ENCODE data around the gene COL27A1.
A peak's percentile ranks its signal among the peaks of the same experiment; 100 is the strongest.

COL27A1 gene

DNA sequence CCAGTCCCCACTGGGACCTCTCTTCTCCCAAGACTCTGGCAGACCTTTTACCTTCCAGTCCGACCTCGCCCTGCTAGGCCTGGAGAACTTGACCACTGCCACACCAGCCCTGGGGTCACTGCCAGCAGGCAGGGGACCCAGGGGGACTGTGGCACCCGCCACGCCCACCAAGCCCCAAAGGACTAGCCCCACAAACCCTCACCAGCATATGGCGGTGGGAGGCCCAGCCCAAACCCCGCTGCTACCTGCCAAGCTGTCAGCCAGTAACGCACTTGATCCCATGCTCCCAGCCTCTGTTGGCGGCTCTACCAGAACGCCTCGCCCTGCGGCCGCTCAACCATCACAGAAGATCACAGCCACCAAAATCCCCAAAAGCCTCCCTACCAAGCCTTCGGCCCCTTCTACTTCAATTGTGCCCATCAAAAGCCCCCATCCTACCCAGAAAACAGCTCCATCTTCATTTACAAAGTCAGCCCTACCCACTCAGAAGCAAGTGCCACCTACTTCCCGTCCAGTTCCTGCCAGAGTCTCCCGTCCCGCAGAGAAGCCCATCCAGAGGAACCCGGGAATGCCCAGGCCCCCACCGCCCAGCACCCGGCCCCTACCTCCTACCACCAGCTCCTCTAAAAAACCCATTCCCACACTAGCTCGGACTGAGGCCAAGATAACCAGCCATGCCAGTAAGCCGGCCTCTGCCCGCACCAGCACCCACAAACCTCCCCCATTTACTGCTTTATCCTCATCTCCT, 13.1 kb downstream of the COL27A1 start:
- DNase-seq (ENCODE audit: low spot score): no peak

DNA sequence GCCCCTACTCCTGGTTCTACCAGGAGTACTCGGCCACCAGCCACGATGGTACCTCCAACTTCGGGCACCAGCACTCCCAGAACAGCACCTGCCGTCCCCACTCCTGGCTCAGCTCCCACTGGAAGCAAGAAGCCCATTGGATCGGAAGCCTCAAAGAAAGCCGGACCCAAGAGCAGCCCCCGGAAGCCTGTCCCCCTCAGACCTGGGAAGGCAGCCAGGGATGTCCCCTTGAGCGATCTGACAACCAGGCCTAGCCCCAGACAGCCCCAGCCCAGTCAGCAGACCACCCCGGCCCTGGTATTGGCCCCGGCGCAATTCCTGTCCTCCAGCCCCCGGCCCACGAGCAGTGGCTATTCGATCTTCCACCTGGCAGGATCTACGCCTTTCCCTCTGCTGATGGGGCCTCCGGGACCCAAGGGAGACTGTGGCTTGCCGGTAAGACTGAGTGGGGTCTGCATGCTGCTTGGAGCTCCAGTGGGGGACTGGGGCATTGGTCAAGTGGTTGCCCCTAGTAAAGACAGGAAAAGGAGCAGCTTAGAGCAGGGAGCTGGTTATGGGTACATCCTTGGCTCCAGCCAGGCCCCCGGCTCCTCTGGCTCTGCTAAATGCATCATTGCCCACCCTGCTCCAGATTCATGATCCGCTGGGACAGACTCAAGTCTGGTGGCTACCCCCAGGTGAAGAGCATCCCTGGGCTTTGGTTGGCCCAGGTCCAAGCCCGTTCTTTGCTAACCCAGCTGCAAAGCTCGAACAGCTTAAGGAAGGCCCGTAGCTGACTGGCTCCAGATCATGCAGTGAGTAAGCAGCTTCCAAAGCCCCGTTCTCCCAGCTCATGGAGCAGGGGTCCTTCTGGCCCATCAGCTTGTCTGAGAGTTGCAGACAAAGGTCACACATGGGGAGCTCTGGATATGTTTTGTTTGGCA, 14.0 kb downstream of the COL27A1 start:
- no peak for DNase-seq (ENCODE audit: low spot score)

- DNase-seq (ENCODE audit: low spot score): no peak
Measured at GRCh38 chr9:114169952-114170770, 14.8 kb downstream of the COL27A1 start.

DNA sequence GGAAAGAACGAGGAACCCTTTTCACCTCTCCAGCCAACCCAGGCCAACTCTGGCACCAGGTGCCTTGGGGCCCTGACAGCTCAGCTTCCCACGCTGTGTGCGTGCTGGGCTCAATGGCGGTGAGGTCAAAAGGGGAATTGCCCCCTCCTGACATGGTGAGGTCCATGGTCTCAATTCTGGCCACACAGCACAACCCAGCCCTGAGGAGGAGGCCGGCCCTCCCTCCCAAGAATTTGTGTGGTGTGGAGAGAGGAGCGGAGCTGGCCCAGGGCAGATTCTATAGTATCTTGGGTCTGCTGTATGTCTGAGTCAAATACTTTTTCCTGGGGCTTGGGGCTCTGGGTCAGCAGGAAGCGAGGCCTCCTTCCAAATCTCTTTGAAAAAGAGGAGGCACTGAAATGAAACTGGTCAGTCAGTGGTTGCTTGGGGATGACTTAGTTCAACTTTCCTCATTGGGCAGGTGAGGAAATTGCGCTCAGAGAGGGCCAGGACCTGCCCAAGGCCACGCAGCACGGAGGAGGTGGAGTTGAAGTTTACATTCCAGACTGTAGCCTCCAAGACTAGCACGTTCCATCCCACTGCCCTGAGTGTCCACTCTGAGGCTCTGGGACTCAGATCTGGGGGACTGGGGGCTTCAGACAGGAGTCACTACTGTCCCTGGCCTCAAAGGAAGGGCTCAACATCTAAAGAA, 15.6 kb downstream of the COL27A1 start:
- DNase-seq (ENCODE audit: low spot score): no peak

GRCh38 chr9:114171500-114171899, 16.2 kb downstream of the COL27A1 start:
- DNase-seq (ENCODE audit: low spot score): no peak

DNA sequence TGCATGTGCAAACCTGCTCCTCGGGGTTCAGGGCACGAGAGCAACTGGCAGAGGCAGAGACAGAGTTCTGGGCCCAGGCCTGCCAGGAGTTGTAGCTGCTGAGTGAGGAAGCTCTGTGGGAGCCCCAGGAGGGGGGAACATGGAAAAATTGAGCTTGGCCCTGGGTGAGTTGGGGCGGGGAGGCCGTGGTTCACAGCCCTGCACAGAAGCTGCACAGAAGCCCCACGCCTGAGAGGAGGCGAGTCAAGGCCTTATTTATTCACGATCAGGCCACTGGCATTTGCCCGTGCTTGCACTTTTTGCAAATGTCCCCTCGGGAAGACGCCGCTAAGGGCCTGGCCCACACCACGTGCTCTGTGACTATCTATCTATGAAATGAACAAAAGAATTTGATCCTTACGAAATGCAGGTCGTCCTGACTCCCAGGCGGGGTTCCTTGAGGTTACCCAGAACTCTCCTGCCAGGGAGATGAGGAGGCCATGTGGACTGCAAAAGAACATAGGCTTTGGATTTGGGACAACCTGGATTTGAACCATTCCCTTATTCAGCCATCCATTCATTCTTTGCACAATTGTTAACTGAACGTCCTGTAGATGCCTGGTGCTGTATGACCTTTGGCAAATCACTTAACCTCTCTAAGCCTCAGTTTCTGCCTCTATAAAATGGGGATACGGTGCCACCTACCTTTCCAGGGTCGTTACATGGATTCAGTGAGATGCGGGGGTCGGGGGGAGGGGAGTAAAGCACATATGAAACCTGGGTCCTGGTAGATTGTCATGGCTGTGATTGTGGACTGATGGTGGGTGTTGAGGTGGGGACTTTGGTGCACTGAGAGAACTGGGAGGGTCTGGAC, 17.9 kb downstream of the COL27A1 start:
- DNase-seq (ENCODE audit: low spot score): no peak

GRCh38 chr9:114174557-114174875, 19.2 kb downstream of the COL27A1 start:
- DNase-seq (ENCODE audit: low spot score): no peak

GRCh38 chr9:114174876-114175771, 19.8 kb downstream of the COL27A1 start:
- DNase-seq (ENCODE audit: low spot score): peak; percentile 55

DNA sequence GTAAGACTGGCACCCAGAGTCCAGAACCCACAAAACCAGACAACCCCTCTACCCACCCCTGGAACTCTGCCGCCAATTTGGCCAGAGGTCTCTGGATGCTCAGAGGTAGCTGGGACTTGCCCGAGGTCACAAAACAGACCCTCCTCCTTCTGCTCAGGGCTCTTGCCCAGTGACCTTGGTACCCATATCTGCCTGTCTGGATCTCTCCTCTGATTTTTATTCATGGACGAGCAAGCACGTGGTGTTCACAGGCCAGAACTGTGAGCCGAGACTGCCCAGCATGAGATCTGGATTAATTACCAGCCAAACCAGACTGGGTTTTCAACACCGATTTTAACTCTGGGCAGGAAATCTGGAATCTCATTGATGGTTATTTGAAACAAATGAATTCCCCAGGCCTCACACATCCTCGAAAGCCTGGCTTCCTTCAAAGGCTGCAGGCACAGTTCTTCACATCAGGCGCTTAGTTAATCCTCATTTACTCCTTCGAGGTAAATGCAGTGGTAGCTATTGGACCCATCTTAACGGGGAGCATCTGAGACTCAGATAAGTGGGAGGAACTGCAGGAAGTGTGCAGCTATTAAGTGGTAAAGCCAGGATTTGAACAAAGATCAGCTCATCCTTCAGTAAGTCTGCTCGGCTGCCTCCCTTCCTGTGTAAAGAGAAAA, 21.4 kb downstream of the COL27A1 start:
- DNase-seq (ENCODE audit: low spot score): no peak

DNA sequence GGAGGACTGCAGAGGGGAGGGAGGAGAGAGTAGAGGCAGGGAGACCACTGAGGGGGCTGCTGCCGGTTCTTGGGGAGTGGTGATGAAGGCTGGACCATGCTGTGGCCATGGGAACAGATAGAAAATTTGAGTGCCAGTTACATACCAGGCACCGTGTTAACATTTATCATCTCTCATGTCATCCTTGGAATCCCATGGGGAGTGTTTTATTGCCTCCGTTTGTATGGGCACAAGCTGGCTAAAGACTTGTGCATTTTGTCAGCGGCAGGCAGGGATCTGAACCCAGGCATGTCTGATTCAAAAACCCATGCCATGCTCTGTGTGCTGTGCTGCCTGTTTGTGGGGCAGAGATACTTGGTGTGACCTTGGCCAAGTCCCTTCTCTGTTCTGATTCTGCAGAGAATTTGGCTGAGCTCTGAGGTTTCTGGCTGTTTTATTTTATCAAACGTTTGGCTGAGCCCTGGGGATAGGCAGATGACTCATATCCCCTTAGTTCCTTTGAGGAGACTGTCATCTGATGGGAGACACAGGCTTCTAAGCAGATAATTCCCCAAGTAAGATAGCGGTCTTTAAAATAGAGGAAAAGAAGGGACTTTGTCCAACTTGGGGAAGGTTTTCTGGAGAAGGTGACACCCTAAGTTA, 22.2 kb downstream of the COL27A1 start:
- no peak for DNase-seq (ENCODE audit: low spot score)

- DNase-seq (ENCODE audit: low spot score): no peak
Measured at GRCh38 chr9:114178076-114178475, 22.7 kb downstream of the COL27A1 start.

DNA sequence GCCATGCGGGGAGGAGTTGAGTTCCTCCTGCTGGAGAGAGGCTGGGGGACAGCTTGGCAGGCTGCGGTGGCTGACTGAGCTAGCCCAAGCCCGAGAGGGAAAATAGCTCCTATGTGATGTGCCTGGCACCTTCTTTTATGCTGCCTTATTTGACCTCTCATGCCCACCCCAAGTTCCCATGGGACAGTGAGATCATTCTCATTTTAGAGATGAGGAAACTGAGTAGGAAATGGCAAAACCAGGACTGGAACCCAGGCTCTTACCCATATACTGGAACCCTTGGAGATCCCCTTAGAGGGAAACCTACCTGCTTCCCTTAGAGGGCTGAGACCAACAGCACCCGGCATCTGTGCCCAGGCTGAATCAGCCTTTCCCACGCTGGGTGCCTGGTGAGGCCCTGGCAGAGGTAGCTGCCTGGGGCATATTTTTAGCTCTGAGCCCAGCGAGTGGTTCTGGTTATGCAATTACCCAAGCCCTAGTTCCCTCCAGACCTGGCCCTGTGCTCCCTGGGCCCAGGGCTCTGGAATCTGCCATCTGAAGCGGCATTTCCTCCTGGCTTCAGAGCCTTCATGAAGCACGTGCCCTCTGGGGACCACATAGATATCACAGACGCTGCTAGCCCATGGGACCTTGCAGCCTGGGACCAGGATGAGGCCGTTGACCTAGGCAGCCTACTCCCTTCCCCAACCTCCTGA, 23.6 kb downstream of the COL27A1 start:
- no peak for DNase-seq (ENCODE audit: low spot score)

GRCh38 chr9:114179516-114179915, 24.2 kb downstream of the COL27A1 start:
- no peak for DNase-seq (ENCODE audit: low spot score)

GRCh38 chr9:114180696-114181606, 25.6 kb downstream of the COL27A1 start:
- DNase-seq (ENCODE audit: low spot score): no peak

DNA sequence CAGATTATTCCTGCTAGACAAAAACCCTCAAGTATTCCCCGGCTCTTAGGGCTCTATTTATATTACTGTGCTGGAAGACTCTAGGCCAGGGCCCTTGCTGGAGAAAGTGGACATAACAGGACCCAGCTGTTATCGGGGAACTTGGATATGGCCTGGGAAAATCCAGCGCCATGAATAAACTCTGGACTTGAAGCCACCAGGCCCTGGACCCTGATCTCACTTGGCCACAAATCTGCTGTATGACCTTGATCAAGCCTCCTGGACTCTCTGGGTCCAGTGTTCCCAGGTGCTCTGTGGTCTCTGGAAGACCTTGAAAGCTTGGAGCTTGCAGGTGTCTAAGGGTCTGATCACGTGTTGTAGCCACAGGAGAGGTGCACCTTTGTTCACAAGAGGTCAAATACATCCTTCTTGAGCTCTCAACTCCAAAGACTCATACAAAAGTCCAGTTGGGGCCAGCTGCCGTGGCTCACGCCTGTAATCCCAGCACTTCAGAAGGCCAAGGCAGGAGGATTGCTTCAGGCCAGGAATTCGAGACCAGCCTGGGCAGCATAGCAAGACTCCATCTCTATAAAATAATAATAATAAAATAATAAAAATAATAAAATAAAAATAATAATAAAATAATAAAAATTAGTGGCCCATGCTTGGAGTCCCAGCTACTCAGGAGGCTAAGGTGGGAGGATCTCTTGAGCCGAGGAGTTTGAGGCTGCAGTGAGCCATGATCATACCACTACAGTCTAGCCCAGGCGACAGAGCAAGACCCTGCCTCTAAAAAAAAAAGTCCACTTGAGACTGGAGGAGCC, 26.5 kb downstream of the COL27A1 start:
- no peak for DNase-seq (ENCODE audit: low spot score)

GRCh38 chr9:114183006-114183405, 27.7 kb downstream of the COL27A1 start:
- no peak for DNase-seq (ENCODE audit: low spot score)
